Hepatocyte (in vitro differentiated cells): Measurements from ENCODE around the gene ALK.

Experiments used
- EZH2phosphoT487 ChIP-seq: fragments of 200-600 bp; sonication (generic); IDR thresholded peaks from one replicate; pipeline ENCODE4 v1.6.1; 2018; ENCODE audit warnings: antibody characterized with exemption, mild to moderate bottlenecking, low read depth, moderate library complexity; ENCODE audit not compliant: unreplicated experiment, severe bottlenecking
- TF ChIP-seq, protein P1 (sequence below): fragments of 200-600 bp; sonication (generic); IDR thresholded peaks from 2 replicates; pipeline ENCODE4 v1.5.1; 2016; ENCODE audit warnings: antibody characterized with exemption, mild to moderate bottlenecking; ENCODE audit not compliant: poor library complexity

DNA sequence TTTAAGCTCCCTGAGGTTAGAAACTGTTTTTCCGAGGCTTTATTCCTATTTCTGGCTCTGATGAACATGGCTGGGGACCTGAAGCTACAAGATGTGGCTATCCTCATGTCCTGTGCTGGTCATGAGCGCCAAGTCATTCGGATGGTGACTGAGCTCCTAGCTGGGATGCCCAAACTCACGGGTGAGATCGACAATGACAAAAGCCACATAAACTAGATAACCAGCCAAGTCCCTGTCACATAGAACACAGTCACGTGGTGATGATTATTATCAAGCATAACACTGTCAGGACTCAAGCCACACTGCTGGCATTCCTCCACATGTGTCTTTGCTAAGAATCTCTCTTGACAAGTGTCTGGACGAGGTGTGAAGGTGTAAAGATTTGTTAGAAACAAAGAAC is 531.2 kb downstream of the ALK start:
- TF ChIP-seq EZH2phosphoT487: no peak
- TF ChIP-seq, protein P1, sequence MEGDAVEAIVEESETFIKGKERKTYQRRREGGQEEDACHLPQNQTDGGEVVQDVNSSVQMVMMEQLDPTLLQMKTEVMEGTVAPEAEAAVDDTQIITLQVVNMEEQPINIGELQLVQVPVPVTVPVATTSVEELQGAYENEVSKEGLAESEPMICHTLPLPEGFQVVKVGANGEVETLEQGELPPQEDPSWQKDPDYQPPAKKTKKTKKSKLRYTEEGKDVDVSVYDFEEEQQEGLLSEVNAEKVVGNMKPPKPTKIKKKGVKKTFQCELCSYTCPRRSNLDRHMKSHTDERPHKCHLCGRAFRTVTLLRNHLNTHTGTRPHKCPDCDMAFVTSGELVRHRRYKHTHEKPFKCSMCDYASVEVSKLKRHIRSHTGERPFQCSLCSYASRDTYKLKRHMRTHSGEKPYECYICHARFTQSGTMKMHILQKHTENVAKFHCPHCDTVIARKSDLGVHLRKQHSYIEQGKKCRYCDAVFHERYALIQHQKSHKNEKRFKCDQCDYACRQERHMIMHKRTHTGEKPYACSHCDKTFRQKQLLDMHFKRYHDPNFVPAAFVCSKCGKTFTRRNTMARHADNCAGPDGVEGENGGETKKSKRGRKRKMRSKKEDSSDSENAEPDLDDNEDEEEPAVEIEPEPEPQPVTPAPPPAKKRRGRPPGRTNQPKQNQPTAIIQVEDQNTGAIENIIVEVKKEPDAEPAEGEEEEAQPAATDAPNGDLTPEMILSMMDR: no peak
